NCI-H510A (cell line): ENCODE measurements around the gene AKT3.
"Not testable (repeated sequence)": the region's sequence is repeated elsewhere in the genome, so short reads cannot be mapped to it uniquely, and the experiment has no call there.

Source experiments
- DNase-seq: peaks from one replicate; lab custom pipeline; 2025; lab: John Stamatoyannopoulos, UW

Gene AKT3

GRCh38 chr1:243850202-243850451, at the start of gene AKT3:
AKT3 (minus strand) TSS chr1:243850243; CDS start chr1:243843170, 7,073 bp downstream.
- peak; percentile 82 for DNase-seq

- DNase-seq: no peak
These were observed 48.2 kb upstream of the AKT3 start for GRCh38 chr1:243898278-243898677.

- DNase-seq: no peak
These were observed 46.3 kb upstream of the AKT3 start for GRCh38 chr1:243896313-243896712.

GRCh38 chr1:243892456-243892855, 42.4 kb upstream of the AKT3 start:
- DNase-seq: no peak

GRCh38 chr1:243890576-243890975, 40.5 kb upstream of the AKT3 start:
- DNase-seq: no peak

- no peak for DNase-seq
These were observed 35.8 kb upstream of the AKT3 start for GRCh38 chr1:243885806-243886205.

GRCh38 chr1:243884603-243885002, 34.6 kb upstream of the AKT3 start:
- DNase-seq: no peak

GRCh38 chr1:243883551-243883950, 33.5 kb upstream of the AKT3 start:
- DNase-seq: no peak

- DNase-seq: no peak
These were observed 32.2 kb upstream of the AKT3 start for GRCh38 chr1:243882276-243882675.

- not testable (repeated sequence) for DNase-seq
These were observed 27.0 kb upstream of the AKT3 start for GRCh38 chr1:243877058-243877457.

- DNase-seq: no peak
These were observed 5.7 kb upstream of the AKT3 start for GRCh38 chr1:243855616-243856318.

GRCh38 chr1:243851765-243852164, 1.7 kb upstream of the AKT3 start:
- DNase-seq: no peak

- DNase-seq: no peak
These were observed 1.3 kb upstream of the AKT3 start for GRCh38 chr1:243851257-243851756.

GRCh38 chr1:243850452-243851256, 611 bp upstream of the AKT3 start:
- DNase-seq: peak; percentile 90

- peak; percentile 29 for DNase-seq
These were observed 432 bp downstream of the AKT3 start for GRCh38 chr1:243849421-243850201.

- DNase-seq: peak; percentile 15
These were observed 1.1 kb downstream of the AKT3 start for GRCh38 chr1:243848858-243849420.

GRCh38 chr1:243848165-243848857, 1.7 kb downstream of the AKT3 start:
- DNase-seq: no peak

- no peak for DNase-seq
These were observed 3.3 kb downstream of the AKT3 start for GRCh38 chr1:243846761-243847160.

- DNase-seq: no peak
These were observed 4.2 kb downstream of the AKT3 start for GRCh38 chr1:243845888-243846287.

GRCh38 chr1:243844186-243844585, 5.9 kb downstream of the AKT3 start:
- no peak for DNase-seq

GRCh38 chr1:243842978-243843511, 7.0 kb downstream of the AKT3 start:
- DNase-seq: no peak
